GM23248 (cell line): ENCODE data around the gene ZNF385A. TPM values are rescaled to one million over a fixed set of nuclear protein-coding genes. Genes with fewer than 3 reads are reported as not detected.

Source experiments
- DNase-seq: peaks from one replicate; pipeline ENCODE4 v3.0.0-alpha.2; 2015
- H2AFZ ChIP-seq: fragments of 200-600 bp; sonication (generic); 2 replicates; pipeline ENCODE4 v1.6.1; 2016; ENCODE audit warnings: antibody characterized with exemption
- H3F3A ChIP-seq: fragments of 200-600 bp; sonication (generic); 2 replicates; pipeline ENCODE4 v1.6.1; 2016; ENCODE audit warnings: mild to moderate bottlenecking, antibody characterized with exemption, mixed run types; ENCODE audit not compliant: insufficient read depth
- H3K27ac ChIP-seq: fragments of 200-600 bp; sonication (generic); 2 replicates; pipeline ENCODE4 v1.5.1; 2016; ENCODE audit warnings: mild to moderate bottlenecking
- H3K27me3 ChIP-seq: fragments of 200-600 bp; sonication (generic); replicated peaks from 2 replicates; pipeline ENCODE4 v1.6.1; 2016; ENCODE audit warnings: mild to moderate bottlenecking; ENCODE audit not compliant: insufficient read depth
- H3K36me3 ChIP-seq: fragments of 200-600 bp; sonication (generic); 2 replicates; pipeline ENCODE4 v1.6.1; 2016; ENCODE audit warnings: low read depth, mild to moderate bottlenecking
- H3K4me1 ChIP-seq: fragments of 200-600 bp; sonication (generic); 2 replicates; pipeline ENCODE4 v1.6.1; 2016; ENCODE audit warnings: mild to moderate bottlenecking; ENCODE audit not compliant: insufficient read depth
- H3K4me2 ChIP-seq: fragments of 200-600 bp; sonication (generic); one replicate; pipeline ENCODE4 v1.6.1; 2016; ENCODE audit warnings: mild to moderate bottlenecking; ENCODE audit not compliant: unreplicated experiment
- H3K4me3 ChIP-seq: fragments of 200-600 bp; sonication (generic); 2 replicates; pipeline ENCODE4 v1.5.1; 2016; ENCODE audit warnings: mild to moderate bottlenecking
- H3K79me2 ChIP-seq: fragments of 200-600 bp; sonication (generic); 2 replicates; pipeline ENCODE4 v1.6.1; 2016; ENCODE audit warnings: mild to moderate bottlenecking; ENCODE audit not compliant: insufficient read depth
- H3K9ac ChIP-seq: fragments of 200-600 bp; sonication (generic); 2 replicates; pipeline ENCODE4 v1.6.1; 2016; ENCODE audit warnings: mild to moderate bottlenecking
- H3K9me2 ChIP-seq: fragments of 200-600 bp; sonication (generic); 2 replicates; pipeline ENCODE4 v1.6.1; 2016; ENCODE audit warnings: mixed run types, mild to moderate bottlenecking, moderate library complexity; ENCODE audit not compliant: insufficient read depth
- H3K9me3 ChIP-seq: fragments of 200-600 bp; sonication (generic); one replicate; pipeline ENCODE4 v1.6.1; 2017; ENCODE audit warnings: low read depth
- H4K20me1 ChIP-seq: fragments of 200-600 bp; sonication (generic); 2 replicates; pipeline ENCODE4 v1.6.0; 2016; ENCODE audit not compliant: insufficient read depth
- EZH2 ChIP-seq: fragments of 200-600 bp; sonication (generic); IDR thresholded peaks from 2 replicates; pipeline ENCODE4 v1.6.1; 2018; ENCODE audit warnings: antibody characterized with exemption, mild to moderate bottlenecking; ENCODE audit not compliant: insufficient read depth, poor library complexity, severe bottlenecking
- EZH2phosphoT487 ChIP-seq: fragments of 200-600 bp; sonication (generic); IDR thresholded peaks from 2 replicates; pipeline ENCODE4 v1.6.1; 2018; ENCODE audit warnings: antibody characterized with exemption, moderate library complexity, mild to moderate bottlenecking, low read depth; ENCODE audit not compliant: insufficient read depth
- WGBS, 2 experiments: methylation state at CpG; one replicate each; pipeline ENCODE4 v1.1.6; 2015 to 2017; ENCODE audit warnings: low lambda C conversion rate in 2 of 2, low coverage in 1 of 2; ENCODE audit errors: missing lambda C conversion rate in 2 of 2; 5-methylcytosine and 5-hydroxymethylcytosine counted together
- in situ Hi-C: fragments of 300-500 bp; cut with MboI; formaldehyde crosslinking; loops from 2 replicates; pipeline ENCODE4 v1.15.0; 2020
- polyA plus RNA-seq: library from polyadenylated mRNA; unstranded; fragments of >200 nt; fragmentation: Nextera tagmentation; extraction: Ambion mirVana; gene quantifications from 2 replicates; pipeline ENCODE4 v1.2.1, GENCODE V29; 2016
- total RNA-seq: library from RNA; depleted of rRNA; stranded (reverse); fragments of >200 nt; shearing (Covaris generic); gene quantifications from 2 replicates; pipeline ENCODE4 v1.2.3, GENCODE V29; 2014; rRNA removed

Gene ZNF385A
- 1.6 and 1.8 TPM in 2 replicates for total RNA-seq
- polyA plus RNA-seq, result 2.9 and 3.1 TPM in 2 replicates

GRCh38 chr12:54384591-54385041, at the start of gene ZNF385A:
TSS of gene ZNF385A (minus strand) at chr12:54384733. CDS start at chr12:54384514, 219 bp downstream.
- TF ChIP-seq EZH2, result no peak
- no peak for TF ChIP-seq EZH2phosphoT487
- no peak for DNase-seq
- H3K27ac ChIP-seq, result peak within 1 kb of the TSS; percentile 88

GRCh38 chr12:54432815-54433164, 48.3 kb upstream of the ZNF385A start:
- H3F3A ChIP-seq, result peaks cover 36% of the 10 kb centered on the region
- no peak overlapping the region for H3K4me3 ChIP-seq
- H3K4me1 ChIP-seq, result peaks cover 46% of the 10 kb centered on the region
- no peaks in the 10 kb centered on the region for H3K79me2 ChIP-seq
- H3K36me3 ChIP-seq, result no peaks in the 10 kb centered on the region
- H4K20me1 ChIP-seq, result no peaks in the 10 kb centered on the region
- no peak for DNase-seq
- 96 to 100% methylated on average over 4 of the region's 4 CpGs for WGBS, 2 experiments
- peak overlapping the region; percentile 74 for H3K4me2 ChIP-seq
- peak overlapping the region; percentile 32 for H3K9ac ChIP-seq
- H3K27me3 ChIP-seq, result no peaks in the 10 kb centered on the region
- H3K27ac ChIP-seq, result peak overlapping the region; percentile 76
- no peaks in the 10 kb centered on the region for H3K9me2 ChIP-seq
- in situ Hi-C loops, result no loop called here
- H3K9me3 ChIP-seq, result no peaks in the 10 kb centered on the region
- TF ChIP-seq EZH2 (no peak), EZH2phosphoT487 (no peak)
- H2AFZ ChIP-seq, result peak overlapping the region; percentile 15; the same call in 1 of the 2 replicates

More at GRCh38 chr12:54384591-54385041, at the start of gene ZNF385A:
- H3K27me3 ChIP-seq, result no peaks in the 10 kb centered on the region
- no peaks in the 10 kb centered on the region for H3K36me3 ChIP-seq
- no peaks in the 10 kb centered on the region for H4K20me1 ChIP-seq
- H3K4me1 ChIP-seq, result peaks cover 12% of the 10 kb centered on the region
- H3K9me3 ChIP-seq, result no peaks in the 10 kb centered on the region
- 100% methylated on average over 1 of the region's 1 CpG for WGBS, 2 experiments
- H3K9ac ChIP-seq, result peak within 1 kb of the TSS; percentile 54
- H3F3A ChIP-seq, result peaks cover 35% of the 10 kb centered on the region; the same call in 1 of the 2 replicates
- H2AFZ ChIP-seq, result no peak within 1 kb of the TSS
- no peaks in the 10 kb centered on the region for H3K79me2 ChIP-seq
- H3K4me3 ChIP-seq, result no peak within 1 kb of the TSS
- in situ Hi-C loops, result no loop called here
- no peak within 1 kb of the TSS for H3K4me2 ChIP-seq
- H3K9me2 ChIP-seq, result no peaks in the 10 kb centered on the region

DNA sequence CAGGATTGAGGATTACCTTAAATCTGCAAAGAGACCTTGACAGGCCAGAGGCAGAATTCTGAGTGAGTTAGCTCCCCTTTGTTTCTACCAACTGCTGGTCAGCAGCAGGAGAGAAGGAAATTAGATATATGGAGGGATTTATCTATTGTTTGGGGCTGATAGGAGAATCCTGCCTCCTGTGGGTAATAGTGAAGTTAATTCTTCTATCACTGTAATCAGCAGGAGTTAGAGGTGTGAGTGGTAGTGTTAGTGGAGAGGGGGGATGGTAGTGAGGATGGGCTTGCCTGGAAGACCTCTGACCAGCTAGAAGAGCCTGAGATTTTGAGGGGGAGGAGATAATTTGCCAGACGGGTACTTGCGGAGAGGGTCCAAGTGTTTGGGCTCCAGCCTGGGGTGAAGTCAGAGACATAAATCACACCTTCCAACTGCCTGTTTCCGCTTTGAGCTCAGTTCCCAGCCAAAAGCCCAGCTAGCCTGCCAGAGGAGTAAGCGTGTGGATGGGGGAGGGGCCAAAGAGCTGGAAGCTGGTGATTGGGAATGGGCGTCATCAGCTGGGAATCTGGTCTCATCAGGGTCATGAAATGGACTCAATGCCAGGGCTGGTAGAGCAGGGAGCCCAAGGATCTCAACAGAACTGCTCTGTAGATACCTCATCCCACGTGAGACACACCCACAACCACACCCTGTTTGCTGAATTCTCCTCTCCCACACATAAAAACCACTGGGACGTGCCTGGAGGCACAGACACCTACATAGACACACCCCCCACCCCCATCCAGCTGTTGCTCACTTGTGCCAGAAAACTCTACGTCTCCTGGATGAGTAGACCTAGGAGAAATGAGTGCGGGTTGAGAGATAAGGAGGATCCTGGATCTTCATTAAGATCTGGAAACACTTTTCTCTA, 47.6 kb upstream of the ZNF385A start:
- Histone ChIP-seq H3K27me3 (no peaks in the 10 kb centered on the region), H4K20me1 (no peaks in the 10 kb centered on the region), H3K79me2 (no peaks in the 10 kb centered on the region), H3K9me2 (no peaks in the 10 kb centered on the region), H2AFZ (peak overlapping the region; percentile 21; the same call in 1 of the 2 replicates), H3K4me3 (peak overlapping the region; percentile 12; the same call in 1 of the 2 replicates), H3F3A (peaks cover 36% of the 10 kb centered on the region), H3K9me3 (no peaks in the 10 kb centered on the region), H3K4me1 (peaks cover 45% of the 10 kb centered on the region), H3K4me2 (peak overlapping the region; percentile 74), H3K27ac (peak overlapping the region; percentile 76), H3K9ac (peak overlapping the region; percentile 59), H3K36me3 (no peaks in the 10 kb centered on the region)
- DNase-seq, result peak; percentile 96
- 7 to 9% methylated on average over 9 of the region's 9 CpGs for WGBS, 2 experiments
- no peak for TF ChIP-seq EZH2phosphoT487
- TF ChIP-seq EZH2, result no peak
- in situ Hi-C loops, result no loop called here

DNA sequence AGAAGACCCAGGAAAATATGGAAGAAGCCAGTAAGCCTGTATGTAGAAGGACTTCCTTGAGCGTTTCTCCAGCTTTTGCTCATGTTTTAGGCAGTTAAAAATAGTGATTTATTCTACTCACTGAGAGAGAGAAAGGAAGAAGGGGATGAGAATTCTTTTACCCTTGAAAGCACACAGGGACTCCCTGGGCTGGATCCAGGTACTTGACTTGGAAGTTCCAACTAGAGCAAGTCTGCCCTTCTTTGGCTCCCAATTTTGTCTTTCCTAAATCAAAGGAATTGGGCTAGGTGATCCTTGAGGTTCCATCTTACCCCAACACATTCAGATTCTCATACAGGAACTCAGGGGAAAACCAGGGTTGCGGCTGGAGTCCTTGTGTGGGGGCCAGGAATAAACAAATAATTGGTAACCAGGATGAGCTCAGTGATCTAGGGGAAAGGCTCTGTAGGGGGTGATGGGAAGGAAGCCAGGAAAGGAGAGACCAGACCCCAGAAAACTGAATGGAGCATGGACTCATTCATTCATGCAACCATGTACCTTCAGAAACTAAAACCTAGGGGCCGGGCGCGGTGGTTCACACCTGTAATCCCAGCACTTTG, 46.0 kb upstream of the ZNF385A start:
- WGBS, 2 experiments, result 90 to 92% methylated on average over 5 of the region's 5 CpGs

More for the DNA sequence above, 46.0 kb upstream of the ZNF385A start:
- H3F3A ChIP-seq, result peaks cover 40% of the 10 kb centered on the region
- TF ChIP-seq EZH2phosphoT487 (no peak), EZH2 (no peak)
- no peaks in the 10 kb centered on the region for H3K27me3 ChIP-seq
- no peak overlapping the region for H3K4me3 ChIP-seq
- no peak overlapping the region for H3K4me2 ChIP-seq
- peaks cover 43% of the 10 kb centered on the region for H3K4me1 ChIP-seq
- no peaks in the 10 kb centered on the region for H3K36me3 ChIP-seq
- H2AFZ ChIP-seq, result no peak overlapping the region
- H3K9ac ChIP-seq, result no peak overlapping the region
- no peak overlapping the region for H3K27ac ChIP-seq
- DNase-seq, result no peak
- no peaks in the 10 kb centered on the region for H4K20me1 ChIP-seq
- in situ Hi-C loops, result no loop called here
- H3K9me3 ChIP-seq, result no peaks in the 10 kb centered on the region
- no peaks in the 10 kb centered on the region for H3K9me2 ChIP-seq
- H3K79me2 ChIP-seq, result no peaks in the 10 kb centered on the region
